ENCODE results near the gene FTCD. TPM values are rescaled to one million over a fixed set of nuclear protein-coding genes. Genes with fewer than 3 reads are reported as not detected.

Gene FTCD
- total and polyA plus RNA-seq, 9 of the 15 experiments (the other 6 are each of a cell fraction or from before 2014, with no cell fraction given): 0.11 to 1.6 (median 0.67) TPM; not detected in 5

GRCh38 chr21:46180079-46180722 is 24.8 kb upstream of the FTCD start:
- Histone ChIP-seq H3K9ac (ENCODE audit: insufficient read depth in 1 of 2, low read depth in 2 of 2, low read length in 2 of 2) (peak overlapping the region; percentile 54 to 87), H3K27ac (ENCODE audit: extremely low read depth, low read depth, low read length) (peak overlapping the region; percentile 60), H3K9me3 (replicated peaks; ENCODE audit: control insufficient read depth, insufficient read depth, low read depth, low read length) (no peaks in the 10 kb centered on the region), H3K27me3 (ENCODE audit: control insufficient read depth in 2 of 2, insufficient read depth in 2 of 2, low read length in 2 of 2) (no peaks in the 10 kb centered on the region), H3K4me1 (replicated peaks in 1 of 2; ENCODE audit: control insufficient read depth in 2 of 2, insufficient read depth in 2 of 2, low read length in 2 of 2) (peaks cover 35 to 57% of the 10 kb centered on the region in 2 experiments), H3K36me3 (ENCODE audit: control insufficient read depth, insufficient read depth, low read length) (peaks cover 30% of the 10 kb centered on the region; the same call in 1 of the 3 replicates), H4K20me1 (replicated peaks; ENCODE audit: control insufficient read depth, insufficient read depth, low read length) (no peaks in the 10 kb centered on the region), H3K4me3 (peak overlapping the region; percentile 8; the same call in 1 of the 2 replicates), H3K9me1 (ENCODE audit: control insufficient read depth, insufficient read depth, low read length) (peaks cover 5% of the 10 kb centered on the region), H2AFZ (ENCODE audit: low read depth, low read length) (peak overlapping the region; percentile 80), H3K4me2 (ENCODE audit: insufficient read depth, low read length) (peak overlapping the region; percentile 76), H3K79me2 (ENCODE audit: control insufficient read depth, insufficient read depth, low read length) (peaks cover 82% of the 10 kb centered on the region)
- ChIA-PET POLR2A (interaction anchor here (1.8 kb wide), 1 partner anchor 8 kb away, joined by 5 read pairs; no protein-coding TSS in a partner anchor), CTCF (ENCODE audit: low intra/inter-chr PET ratio) (no interaction called here)
- DNase-seq (ENCODE audit: extremely low read depth in 1 of 4, low spot score in 3 of 4) (peak; percentile 57 to 70 (median 66)), FAIRE-seq (peak; percentile 69), ATAC-seq (peak; percentile 10; the same call in 2 of the 3 replicates)
- intact Hi-C loops (cut with micrococcal nuclease): no loop called here
- in situ Hi-C loops (cut with MboI): no loop called here
- WGBS (ENCODE audit: insufficient coverage, low coverage, missing lambda C conversion rate): 14% methylated on average over 24 of the region's 24 CpGs
- BruUV-seq (replicated peaks): no TSS peak
- TF ChIP-seq ZNF274 (IDR thresholded peaks at IDR 0.05; ENCODE audit: borderline replicate concordance, low read depth, low read length) (no peak), THRB (CRISPR knock-in tag; conservative IDR thresholded peaks at IDR 0.05) (no peak), ELK3 (CRISPR knock-in tag; IDR thresholded peaks at IDR 0.05) (no peak), ZNF212 (CRISPR knock-in tag; IDR thresholded peaks at IDR 0.05) (no peak), HDAC2 (IDR thresholded peaks at IDR 0.05) (0 out of 2 replicates have a peak, but pooled peaks have one; percentile 64), ZNF766 (CRISPR knock-in tag; conservative IDR thresholded peaks at IDR 0.05) (no peak), HDAC6 (IDR thresholded peaks at IDR 0.05; ENCODE audit: low read depth, low read length) (no peak), L3MBTL2 (IDR thresholded peaks at IDR 0.05) (peak; percentile 78), NKRF (IDR thresholded peaks at IDR 0.05; ENCODE audit: borderline replicate concordance) (no peak), GATAD2A (IDR thresholded peaks at IDR 0.05) (peak; percentile 77), ZBTB17 (CRISPR knock-in tag; IDR thresholded peaks at IDR 0.05) (peak; percentile 96)
